Nephron (organoid): ENCODE data around the gene FTO.

ENCODE experiments used
- H3K27ac Mint-ChIP-seq, 3 experiments: 2 replicates each; pipeline ENCODE4 v1.8.0; 2020; ENCODE audit warnings: mixed read lengths in 3 of 3, mild to moderate bottlenecking in 2 of 3, moderate library complexity in 1 of 3
- H3K27me3 Mint-ChIP-seq: 2 replicates; pipeline ENCODE4 v1.8.0; 2021; ENCODE audit warnings: low read depth, mild to moderate bottlenecking, moderate library complexity, mixed read lengths
- H3K36me3 Mint-ChIP-seq: 2 replicates; pipeline ENCODE4 v1.8.0; 2020; ENCODE audit warnings: low read depth, mixed read lengths
- H3K4me1 Mint-ChIP-seq: 2 replicates; pipeline ENCODE4 v1.8.0; 2020; ENCODE audit warnings: mixed read lengths
- H3K4me3 Mint-ChIP-seq, 3 experiments: 2 replicates each; pipeline ENCODE4 v1.8.0; 2020; ENCODE audit warnings: mild to moderate bottlenecking in 3 of 3, mixed read lengths in 3 of 3, moderate library complexity in 2 of 3
- H3K9me3 Mint-ChIP-seq: 2 replicates; pipeline ENCODE4 v1.8.0; 2020; ENCODE audit warnings: mixed read lengths
- CTCF ChIP-seq, 3 experiments: fragments of 200-600 bp; sonication (generic); IDR thresholded peaks; one replicate each; pipeline ENCODE4 v1.5.0; 2021; ENCODE audit warnings: antibody characterized with exemption in 3 of 3; ENCODE audit not compliant: unreplicated experiment in 3 of 3

FTO gene

GRCh38 chr16:54201200-54201599, 497.2 kb downstream of the FTO start:
- Mint-ChIP-seq H3K27ac (no peak overlapping the region), H3K9me3 (no peaks in the 10 kb centered on the region), H3K36me3 (no peaks in the 10 kb centered on the region), H3K27me3 (peaks cover 46% of the 10 kb centered on the region), H3K4me1 (peaks cover 4% of the 10 kb centered on the region), H3K4me3 (no peak overlapping the region)
- no peak for TF ChIP-seq CTCF (IDR thresholded peaks at IDR 0.05; ENCODE audit: unreplicated experiment in 3 of 3)
